ENCODE data around the gene STXBP6. TPM values are rescaled to one million over a fixed set of nuclear protein-coding genes. Genes with fewer than 3 reads are reported as not detected.

STXBP6 gene
- total RNA-seq, 1 donor from 2014 or later: 29.4 TPM

GRCh38 chr14:24851837-24852236, 198.1 kb downstream of the STXBP6 start:
- H3K27ac ChIP-seq: no peak overlapping the region
- intact Hi-C loops (cut with DNase I): no loop called here
- H3K9me3 ChIP-seq: no peaks in the 10 kb centered on the region
- no peak overlapping the region for H3K4me3 ChIP-seq
- no peak for TF ChIP-seq CTCF (IDR thresholded peaks at IDR 0.05)
- DNase-seq: no peak
- H3K4me1 ChIP-seq: peaks cover 4% of the 10 kb centered on the region
- ATAC-seq: no peak
- H3K27me3 ChIP-seq (ENCODE audit: low read depth): no peaks in the 10 kb centered on the region
- no peaks in the 10 kb centered on the region for H3K36me3 ChIP-seq

DNA sequence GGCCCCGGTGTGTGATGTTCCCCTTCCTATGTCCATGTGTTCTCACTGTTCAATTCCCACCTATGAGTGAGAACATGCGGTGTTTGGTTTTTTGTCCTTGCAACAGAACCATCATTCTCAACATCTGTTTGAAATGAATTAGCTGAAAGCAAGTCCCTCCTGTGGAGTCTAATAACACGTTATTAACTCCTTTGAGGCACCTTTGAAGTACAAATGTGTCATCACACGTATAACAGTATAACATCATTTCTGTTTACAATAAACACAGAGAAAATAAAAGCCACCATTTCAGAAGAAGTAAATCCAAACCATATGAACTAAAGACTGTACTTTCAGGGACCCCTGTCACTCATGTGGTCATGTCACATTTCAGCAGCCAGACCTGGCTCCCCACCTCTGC, 198.5 kb downstream of the STXBP6 start:
- H3K36me3 ChIP-seq: no peaks in the 10 kb centered on the region
- no peaks in the 10 kb centered on the region for H3K27me3 ChIP-seq (ENCODE audit: low read depth)
- TF ChIP-seq CTCF (IDR thresholded peaks at IDR 0.05): no peak
- H3K9me3 ChIP-seq: no peaks in the 10 kb centered on the region
- peaks cover 4% of the 10 kb centered on the region for H3K4me1 ChIP-seq
- DNase-seq (no peak), ATAC-seq (no peak)
- H3K4me3 ChIP-seq: no peak overlapping the region
- intact Hi-C loops (cut with DNase I): no loop called here
- H3K27ac ChIP-seq: no peak overlapping the region

DNA sequence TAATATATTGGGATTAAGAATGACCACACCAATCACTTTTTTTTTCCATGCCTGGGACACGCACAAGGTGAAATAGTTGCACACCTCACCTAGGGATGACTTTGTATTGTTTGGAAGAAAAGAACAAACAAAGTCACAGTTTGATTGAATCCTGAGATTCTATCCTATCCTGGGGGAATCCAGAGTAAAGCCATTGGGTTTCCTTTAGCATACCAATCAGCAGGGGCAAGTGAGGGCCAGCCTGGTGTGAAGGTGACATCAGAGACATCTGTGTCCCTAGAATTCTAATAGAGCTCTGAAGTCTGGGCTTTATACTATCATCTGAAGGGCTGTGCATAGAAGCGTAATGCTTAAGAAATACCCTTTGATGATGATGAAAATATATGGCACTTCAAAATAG, 199.9 kb downstream of the STXBP6 start:
- no peak overlapping the region for H3K27ac ChIP-seq
- TF ChIP-seq CTCF (IDR thresholded peaks at IDR 0.05): no peak

DNA sequence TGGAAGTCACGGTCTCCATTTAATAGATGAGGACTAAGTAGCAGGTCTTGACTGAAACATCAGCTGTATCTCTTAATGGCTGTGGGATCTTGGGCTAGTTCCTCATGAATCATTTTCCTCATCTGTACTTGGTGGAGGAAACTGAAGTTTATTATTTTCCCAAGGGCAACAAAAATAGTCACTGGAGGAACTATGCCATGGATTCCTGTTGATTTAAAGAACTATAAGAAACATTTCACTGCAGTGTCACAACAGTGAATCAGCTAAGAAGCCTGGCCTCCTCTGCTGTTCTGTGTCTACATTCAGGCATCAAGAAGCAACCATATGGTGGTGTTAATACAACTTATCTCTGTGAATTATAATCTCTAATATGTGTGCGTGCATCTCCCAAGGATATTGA, 200.5 kb downstream of the STXBP6 start:
- DNase-seq (no peak), ATAC-seq (no peak)
- Histone ChIP-seq H3K4me3 (no peak overlapping the region), H3K27ac (no peak overlapping the region), H3K9me3 (no peaks in the 10 kb centered on the region), H3K4me1 (peaks cover 4% of the 10 kb centered on the region), H3K27me3 (ENCODE audit: low read depth) (no peaks in the 10 kb centered on the region), H3K36me3 (no peaks in the 10 kb centered on the region)
- intact Hi-C loops (cut with DNase I): no loop called here
- no peak for TF ChIP-seq CTCF (IDR thresholded peaks at IDR 0.05)

More for the DNA sequence above, 199.9 kb downstream of the STXBP6 start:
- H3K4me1 ChIP-seq: peaks cover 4% of the 10 kb centered on the region
- no peaks in the 10 kb centered on the region for H3K36me3 ChIP-seq
- ATAC-seq (no peak), DNase-seq (no peak)
- no peaks in the 10 kb centered on the region for H3K9me3 ChIP-seq
- intact Hi-C loops (cut with DNase I): no loop called here
- H3K4me3 ChIP-seq: no peak overlapping the region
- H3K27me3 ChIP-seq (ENCODE audit: low read depth): no peaks in the 10 kb centered on the region

GRCh38 chr14:24848102-24848790, 201.7 kb downstream of the STXBP6 start:
- Histone ChIP-seq H3K9me3 (no peaks in the 10 kb centered on the region), H3K4me1 (peaks cover 7% of the 10 kb centered on the region), H3K27me3 (ENCODE audit: low read depth) (no peaks in the 10 kb centered on the region), H3K27ac (no peak overlapping the region), H3K4me3 (no peak overlapping the region), H3K36me3 (no peaks in the 10 kb centered on the region)
- no peak for DNase-seq
- ATAC-seq: no peak
- intact Hi-C loops (cut with DNase I): no loop called here
- TF ChIP-seq CTCF (IDR thresholded peaks at IDR 0.05): no peak

Data from lower lobe of right lung (tissue), 2 donors.